Jurkat, Clone E6-1 (cell line): ENCODE measurements around the gene FERMT1.
"Not testable (repeated sequence)": the region's sequence is repeated elsewhere in the genome, so short reads cannot be mapped to it uniquely, and the experiment has no call there.

ENCODE experiments used
- DNase-seq: peaks from one replicate; pipeline ENCODE4 v3.0.0-alpha.2; 2011; ENCODE audit warnings: low read depth, low spot score
- H3K4me3 ChIP-seq: 2 replicates; pipeline ENCODE4 v1.5.1; 2011; ENCODE audit warnings: mild to moderate bottlenecking, low read length, control low read depth, moderate library complexity

FERMT1 gene

DNA sequence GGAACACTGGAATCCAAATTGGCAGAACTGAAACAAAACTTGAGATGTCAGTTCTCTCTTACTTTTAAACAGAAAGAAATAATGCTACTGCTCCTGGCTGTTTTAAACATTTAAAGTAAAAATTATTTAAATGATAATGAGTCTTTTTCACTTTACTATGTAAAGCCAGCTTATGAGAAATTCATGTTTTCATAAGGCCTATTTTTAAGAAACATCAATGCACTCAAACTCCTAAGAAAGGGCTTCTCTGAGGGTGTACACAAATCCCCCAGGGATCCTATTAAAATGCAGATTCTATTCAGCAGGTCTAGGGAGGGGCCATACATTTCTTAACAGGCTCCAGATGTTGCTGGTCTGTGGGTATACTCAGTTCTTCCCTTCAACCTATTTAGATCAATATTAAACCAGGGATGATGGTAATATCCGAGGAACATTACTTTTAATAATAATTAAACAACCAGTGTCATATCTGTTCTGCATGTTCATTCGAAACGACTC lies 2.3 kb downstream of the FERMT1 start:
- no peak for DNase-seq
- H3K4me3 ChIP-seq = no peak overlapping the region

GRCh38 chr20:6116758-6117157 lies 6.1 kb downstream of the FERMT1 start:
- DNase-seq = no peak
- H3K4me3 ChIP-seq = no peak overlapping the region

DNA sequence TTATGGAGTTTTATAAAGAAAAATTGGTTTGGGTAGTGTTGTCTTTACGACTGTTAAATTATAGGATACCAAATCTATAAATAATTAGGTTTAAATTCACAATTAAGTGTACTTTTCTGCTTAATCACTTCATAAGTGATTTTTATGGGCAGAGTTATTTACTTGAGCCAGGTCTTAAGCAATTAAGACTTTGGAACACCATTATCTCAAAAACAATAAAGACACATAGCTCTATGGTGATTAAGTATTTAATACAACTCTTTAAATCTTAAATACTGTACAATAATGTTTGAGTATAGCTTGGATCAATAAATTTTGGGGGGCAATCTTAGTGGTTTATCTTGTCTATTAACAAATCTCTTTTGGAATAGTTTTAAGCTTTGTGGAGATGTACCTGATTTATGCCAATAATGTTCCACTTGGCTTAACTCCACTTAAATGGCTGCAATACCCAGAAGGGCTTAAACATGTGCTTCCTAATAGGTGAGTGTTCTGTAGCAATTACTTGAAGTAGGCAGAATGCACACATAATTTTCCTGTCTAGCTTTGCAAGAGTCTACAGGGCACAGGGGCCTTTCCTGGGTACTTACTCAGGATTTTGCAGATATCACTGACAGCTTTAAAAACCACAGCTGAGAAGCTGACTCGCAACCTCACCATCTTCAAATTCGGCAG lies 7.5 kb downstream of the FERMT1 start:
- H3K4me3 ChIP-seq = no peak overlapping the region
- no peak for DNase-seq

DNA sequence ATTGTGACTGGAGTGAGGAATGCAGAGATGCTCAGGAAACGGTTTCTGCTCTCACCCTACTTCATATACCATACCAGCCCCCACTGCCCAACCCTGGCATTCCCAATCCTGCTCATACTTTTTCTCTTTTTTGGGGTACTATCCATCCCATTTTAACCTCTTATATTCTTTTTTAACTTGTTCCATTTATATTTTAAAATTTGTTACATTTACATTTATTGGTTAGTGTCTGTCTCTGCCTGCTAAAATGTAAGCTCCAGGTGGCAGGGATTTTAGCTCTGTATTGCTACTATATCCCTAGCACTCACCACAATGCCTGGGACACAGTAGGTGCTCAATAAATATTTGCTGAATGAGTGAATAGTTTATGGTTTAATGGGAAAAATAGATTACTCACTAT lies 8.1 kb downstream of the FERMT1 start:
- no peak overlapping the region for H3K4me3 ChIP-seq
- no peak for DNase-seq

DNA sequence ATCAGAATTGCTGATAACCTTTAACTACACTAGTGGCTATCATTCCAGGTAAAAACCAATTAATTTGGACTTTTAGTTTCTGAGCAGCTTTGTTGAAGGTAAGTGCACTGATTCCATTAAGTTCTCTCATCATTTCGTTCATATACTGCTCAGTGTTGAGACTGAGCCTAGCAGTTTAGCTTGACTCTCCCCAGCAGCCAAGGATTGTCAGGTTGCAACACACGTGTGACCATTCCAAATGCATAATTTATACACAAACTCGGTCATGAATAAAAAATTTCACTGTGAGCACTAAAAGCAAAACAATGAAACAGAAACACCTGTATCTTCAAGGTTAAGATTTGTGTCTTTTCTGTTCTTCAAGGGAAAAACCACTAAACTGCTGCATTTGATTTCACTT lies 8.9 kb downstream of the FERMT1 start:
- DNase-seq = no peak

GRCh38 chr20:6112965-6113364 lies 9.9 kb downstream of the FERMT1 start:
- not testable (repeated sequence) for DNase-seq, H3K4me3 ChIP-seq

More for the DNA sequence above, 8.9 kb downstream of the FERMT1 start:
- no peak overlapping the region for H3K4me3 ChIP-seq

DNA sequence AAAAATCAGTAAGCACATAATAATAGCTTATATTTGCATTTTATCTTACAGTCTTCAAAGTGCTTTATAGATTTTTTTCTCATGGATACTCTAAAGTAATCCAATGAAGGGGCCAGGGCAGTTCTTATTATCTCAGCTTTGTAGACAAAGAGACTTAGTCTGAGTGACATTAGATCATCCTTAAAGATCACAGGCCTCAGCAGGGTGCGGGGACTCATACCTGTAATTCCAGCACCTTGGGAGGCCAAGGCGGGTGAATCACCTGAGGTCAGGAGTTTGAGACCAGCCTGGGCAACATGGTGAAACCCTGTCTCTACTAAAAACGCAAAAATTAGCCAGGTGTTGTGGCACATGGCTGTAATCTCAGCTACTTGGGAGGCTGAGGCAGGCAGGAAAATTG lies 14.5 kb downstream of the FERMT1 start:
- no peak for DNase-seq
- no peak overlapping the region for H3K4me3 ChIP-seq

DNA sequence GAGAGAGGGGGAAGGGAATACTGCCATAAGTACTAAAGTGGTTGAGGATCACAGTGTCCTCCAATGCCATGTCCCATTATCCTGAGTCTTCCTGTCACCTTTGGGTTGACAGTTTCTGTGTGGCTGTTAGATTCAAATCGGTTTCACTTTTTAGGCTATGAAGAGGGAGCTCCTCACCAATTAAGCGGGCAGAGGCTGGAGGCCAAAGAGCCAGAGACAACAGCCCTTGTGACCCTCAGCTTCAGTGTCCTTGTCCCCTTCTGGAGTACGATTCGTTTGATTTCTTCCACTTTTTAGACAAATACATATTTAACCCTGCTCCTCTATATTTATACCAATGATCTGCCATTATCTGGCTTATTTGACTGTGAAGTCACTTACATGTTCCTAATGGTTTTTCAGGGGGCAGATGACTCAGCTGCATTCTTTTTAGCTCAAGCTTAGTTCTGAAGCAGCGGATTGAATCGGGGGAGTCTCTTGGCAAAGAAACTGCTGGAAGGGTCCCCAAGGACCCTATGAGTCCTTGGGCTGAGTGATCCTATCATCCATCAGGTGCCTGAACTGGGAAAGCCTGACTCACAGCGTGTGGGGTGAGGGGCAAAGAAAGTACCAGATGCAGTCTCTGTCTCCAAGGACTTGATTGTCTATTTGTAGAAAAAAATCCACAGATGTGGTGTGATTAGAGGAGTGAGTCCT lies 18.2 kb downstream of the FERMT1 start:
- no peak overlapping the region for H3K4me3 ChIP-seq
- no peak for DNase-seq

GRCh38 chr20:6103301-6103700 lies 19.5 kb downstream of the FERMT1 start:
- DNase-seq = no peak
- H3K4me3 ChIP-seq = no peak overlapping the region

DNA sequence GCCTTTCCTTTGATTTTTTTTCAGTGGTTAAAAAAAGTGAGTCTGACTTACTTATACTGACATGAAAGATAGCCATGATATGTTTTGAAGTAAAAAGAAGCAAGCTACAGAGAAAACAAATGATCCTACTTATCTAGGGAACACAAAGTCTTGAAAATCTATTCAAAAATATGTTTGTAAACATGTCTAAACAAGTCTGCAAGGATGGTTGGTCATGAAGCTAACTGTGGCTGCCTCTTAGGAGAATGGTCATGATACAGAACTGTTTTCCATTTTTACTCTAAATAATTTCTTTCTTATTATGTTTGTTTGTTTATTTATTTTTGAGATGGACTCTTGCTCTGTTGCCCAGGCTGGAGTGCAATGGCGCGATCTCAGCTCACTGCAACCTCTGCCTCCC lies 21.5 kb downstream of the FERMT1 start:
- no peak for DNase-seq

GRCh38 chr20:6100246-6100645 lies 22.6 kb downstream of the FERMT1 start:
- DNase-seq = no peak
- H3K4me3 ChIP-seq = no peak overlapping the region

More for the DNA sequence above, 21.5 kb downstream of the FERMT1 start:
- no peak overlapping the region for H3K4me3 ChIP-seq

- no peak overlapping the region for H3K4me3 ChIP-seq
- DNase-seq = no peak
Measured at GRCh38 chr20:6099819-6100218, 23.0 kb downstream of the FERMT1 start.

- DNase-seq = no peak
- no peak overlapping the region for H3K4me3 ChIP-seq
Measured at GRCh38 chr20:6095409-6095808, 27.4 kb downstream of the FERMT1 start.

GRCh38 chr20:6094565-6094964 lies 28.3 kb downstream of the FERMT1 start:
- H3K4me3 ChIP-seq = no peak overlapping the region
- no peak for DNase-seq

GRCh38 chr20:6094063-6094462 lies 28.8 kb downstream of the FERMT1 start:
- no peak for DNase-seq
- no peak overlapping the region for H3K4me3 ChIP-seq

- no peak overlapping the region for H3K4me3 ChIP-seq
- DNase-seq = no peak
Measured at GRCh38 chr20:6091661-6092060, 31.2 kb downstream of the FERMT1 start.

- no peak for DNase-seq
Measured at GRCh38 chr20:6086868-6087267, 36.0 kb downstream of the FERMT1 start.

DNA sequence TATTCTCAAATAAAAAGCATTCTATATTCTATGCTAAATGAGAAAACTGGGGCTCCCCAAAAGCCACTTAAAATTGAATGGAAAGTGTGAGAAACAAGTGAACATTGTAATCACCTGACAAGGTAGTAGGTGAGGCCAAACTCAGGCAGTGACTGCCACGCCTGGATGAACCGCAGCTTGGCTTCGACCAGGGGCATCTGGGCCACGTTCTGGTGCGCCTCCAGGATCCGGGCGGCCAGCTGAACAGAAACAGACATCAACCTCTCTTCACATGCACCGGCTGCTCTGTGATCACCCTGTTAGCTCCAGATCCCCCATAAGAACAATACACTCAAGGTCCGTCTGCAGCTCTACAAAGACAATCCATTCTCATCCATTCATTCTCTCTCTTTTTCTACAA lies 38.9 kb downstream of the FERMT1 start:
- no peak overlapping the region for H3K4me3 ChIP-seq
- no peak for DNase-seq

More at GRCh38 chr20:6086868-6087267, 36.0 kb downstream of the FERMT1 start:
- H3K4me3 ChIP-seq = no peak overlapping the region

GRCh38 chr20:6081236-6081635 lies 41.6 kb downstream of the FERMT1 start:
- no peak overlapping the region for H3K4me3 ChIP-seq
- DNase-seq = no peak

DNA sequence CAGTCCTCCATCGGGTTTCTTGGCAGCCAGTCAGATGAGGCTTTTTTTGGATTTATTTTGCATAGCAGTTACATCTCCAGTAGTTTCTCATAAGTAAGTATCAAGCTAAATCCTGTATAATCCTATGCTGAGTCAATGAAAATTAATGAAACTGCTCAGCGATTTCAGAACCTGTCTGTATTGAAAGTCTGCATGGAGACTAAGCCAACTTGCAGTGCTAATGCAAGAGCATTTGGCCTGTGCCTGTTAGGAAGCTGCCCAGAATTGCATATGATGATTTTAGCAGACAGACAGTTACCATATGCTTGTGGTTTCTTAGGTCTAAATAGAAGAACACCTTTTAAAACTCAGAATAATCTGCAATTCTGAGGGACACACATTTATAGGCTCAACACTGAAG lies 43.8 kb downstream of the FERMT1 start:
- no peak for DNase-seq
- H3K4me3 ChIP-seq = no peak overlapping the region
